ENCODE data around the gene TMPRSS11F.

GRCh38 chr4:68109868-68110267 lies 19.8 kb downstream of the TMPRSS11F start:
- TF ChIP-seq EP300 (conservative IDR thresholded peaks at IDR 0.05; ENCODE audit: poor library complexity, severe bottlenecking) (no peak), CTCF (IDR thresholded peaks at IDR 0.05; ENCODE audit: poor library complexity, severe bottlenecking) (no peak), MXI1 (conservative IDR thresholded peaks at IDR 0.05; ENCODE audit: poor library complexity, severe bottlenecking) (no peak), EZH2 (IDR thresholded peaks at IDR 0.05; ENCODE audit: borderline replicate concordance, insufficient read depth, low read length, poor library complexity, severe bottlenecking) (no peak), POLR2AphosphoS5 (IDR thresholded peaks at IDR 0.05) (no peak), SMC3 (conservative IDR thresholded peaks at IDR 0.05; ENCODE audit: poor library complexity) (no peak), RAD21 (conservative IDR thresholded peaks at IDR 0.05) (no peak)

All from neural cell (in vitro differentiated cells).